HepG2 (cell line): ENCODE results near the gene RASD1. TPM values are rescaled to one million over a fixed set of nuclear protein-coding genes. Genes with fewer than 3 reads are reported as not detected.

Source experiments
- ATAC-seq: fragments of 200-7000 bp; cut with Tn5 transposase; 3 replicates; pipeline ENCODE4 v1.9.1; 2020; ENCODE audit warnings: mild to moderate bottlenecking, moderate library complexity
- BruUV-seq: library from RNA; stranded (reverse); fragments of 400-500 nt; replicated peaks from 2 replicates; lab custom pipeline; 2021; lab: Mats Ljungman, UMichigan
- CTCF ChIA-PET: fragments of 300-600 bp; formaldehyde crosslinking; extraction: SDS; loops from one replicate; lab custom pipeline; 2021; ENCODE audit warnings: low total read pairs, inconsistent platforms, low intra/inter-chr PET ratio; lab: Yijun Ruan, JAX
- POLR2A ChIA-PET: fragments of 350-600 bp; sonication (Branson Sonifier 250); formaldehyde crosslinking; loops from one replicate; lab custom pipeline; 2020; ENCODE audit warnings: antibody characterized with exemption, inconsistent platforms; lab: Yijun Ruan, JAX
- DNase-seq: peaks from one replicate; pipeline ENCODE4 v3.0.0-alpha.2; 2015; ENCODE audit warnings: low spot score
- FAIRE-seq: peaks from 3 replicates; lab custom pipeline; 2011; peaks lifted over from hg19 to GRCh38; lab: Jason Lieb, UNC
- H2AFZ ChIP-seq: one replicate; pipeline ENCODE4 v1.6.1; 2011; ENCODE audit warnings: low read length, inconsistent platforms
- H3K27ac ChIP-seq: fragments of 300-600 bp; 3 replicates; pipeline ENCODE4 v1.8.0; 2011; ENCODE audit warnings: mixed run types, mild to moderate bottlenecking, mixed read lengths, low read length, inconsistent platforms; ENCODE audit not compliant: insufficient read depth; ENCODE audit errors: extremely low read length
- H3K27me3 ChIP-seq, 2 experiments: fragments of 200-600 bp in 1 of 2; 2 replicates in 1 of 2; 3 replicates in 1 of 2; pipeline versions ENCODE4 v1.6.0 to v1.8.0; 2011; ENCODE audit warnings: low read length in 2 of 2, mild to moderate bottlenecking in 2 of 2, moderate library complexity in 2 of 2, inconsistent platforms in 1 of 2; ENCODE audit not compliant: insufficient read depth in 2 of 2, control insufficient read depth in 1 of 2
- H3K36me3 ChIP-seq, 2 experiments: fragments of 200-600 bp in 1 of 2; replicated peaks in 1 of 2; 2 replicates in 1 of 2; 3 replicates in 1 of 2; pipeline versions ENCODE4 v1.5.1 to v1.8.0; 2011; ENCODE audit warnings: low read length in 2 of 2, inconsistent platforms in 1 of 2; ENCODE audit not compliant: insufficient read depth in 2 of 2, control insufficient read depth in 1 of 2
- H3K4me1 ChIP-seq: 2 replicates; pipeline ENCODE4 v1.5.1; 2012; ENCODE audit warnings: low read length, inconsistent platforms; ENCODE audit not compliant: insufficient read depth
- H3K4me2 ChIP-seq: 2 replicates; pipeline ENCODE4 v1.6.0; 2011; ENCODE audit warnings: low read depth, low read length, inconsistent platforms
- H3K4me3 ChIP-seq, 3 experiments: fragments of 200-600 bp in 1 of 3; sonication (generic), shearing (Covaris generic) in 1 of 3; replicated peaks in 1 of 3; 2 replicates each; pipeline ENCODE4 v1.5.1; 2011 to 2016; ENCODE audit warnings: low read length in 3 of 3, inconsistent platforms in 2 of 3, low read depth in 2 of 3, mild to moderate bottlenecking in 2 of 3, control low read depth in 1 of 3, mixed read lengths in 1 of 3; ENCODE audit not compliant: insufficient read depth in 1 of 3
- H3K79me2 ChIP-seq: one replicate; pipeline ENCODE4 v1.6.1; 2011; ENCODE audit warnings: low read length, inconsistent platforms; ENCODE audit not compliant: insufficient read depth
- H3K9ac ChIP-seq: 2 replicates; pipeline ENCODE4 v1.6.0; 2011; ENCODE audit warnings: mild to moderate bottlenecking, low read depth, low read length, inconsistent platforms; ENCODE audit not compliant: insufficient read depth
- H3K9me3 ChIP-seq: 2 replicates; pipeline ENCODE4 v1.5.1; 2012; ENCODE audit warnings: mild to moderate bottlenecking, low read length
- H4K20me1 ChIP-seq: 2 replicates; pipeline ENCODE4 v1.6.0; 2011; ENCODE audit warnings: inconsistent platforms, mild to moderate bottlenecking, low read length, moderate library complexity; ENCODE audit not compliant: insufficient read depth
- IRF9 ChIP-seq: sonication (generic); formaldehyde crosslinking; IDR thresholded peaks from 2 replicates; pipeline ENCODE4 v1.8.0; 2022; ENCODE audit warnings: missing genetic modification reagents, mild to moderate bottlenecking, borderline replicate concordance
- SP4 ChIP-seq: sonication (generic); formaldehyde crosslinking; IDR thresholded peaks from 2 replicates; pipeline ENCODE4 v1.8.1; 2023; ENCODE audit warnings: mild to moderate bottlenecking, missing genetic modification reagents
- SRF ChIP-seq: IDR thresholded peaks from 2 replicates; pipeline ENCODE4 v1.6.1; 2011; ENCODE audit warnings: mild to moderate bottlenecking, low read depth, low read length, moderate library complexity
- SRSF1 ChIP-seq: fragments of 200-400 bp; formaldehyde crosslinking; optimal IDR thresholded peaks from 2 replicates; pipeline ENCODE3; 2017; ENCODE audit warnings: mild to moderate bottlenecking, low read depth, low read length, moderate library complexity
- SRY ChIP-seq: sonication (generic); formaldehyde crosslinking; IDR thresholded peaks from 2 replicates; pipeline ENCODE4 v1.8.0; 2022; ENCODE audit warnings: mild to moderate bottlenecking, missing genetic modification reagents
- ZBTB43 ChIP-seq: sonication (generic); formaldehyde crosslinking; conservative IDR thresholded peaks from 2 replicates; pipeline ENCODE4 v1.4.0; 2020; ENCODE audit warnings: missing genetic modification reagents
- ZNF576 ChIP-seq: sonication (generic); formaldehyde crosslinking; IDR thresholded peaks from 2 replicates; pipeline ENCODE4 v1.4.0; 2020; ENCODE audit warnings: mild to moderate bottlenecking, missing genetic modification reagents
- ZNF766 ChIP-seq: sonication (generic); formaldehyde crosslinking; IDR thresholded peaks from 2 replicates; pipeline ENCODE4 v1.5.0; 2020; ENCODE audit warnings: missing genetic modification reagents, borderline replicate concordance
- ZNF776 ChIP-seq: sonication (generic); formaldehyde crosslinking; IDR thresholded peaks from 2 replicates; pipeline ENCODE4 v1.4.0; 2020; ENCODE audit warnings: mild to moderate bottlenecking, missing genetic modification reagents
- WGBS: methylation state at CpG from one replicate; pipeline ENCODE4 v1.1.6; 2017; ENCODE audit warnings: low lambda C conversion rate; 5-methylcytosine and 5-hydroxymethylcytosine counted together
- in situ Hi-C: cut with HindIII; loops from 2 replicates; pipeline ENCODE4 v1.10.0; 2017; ENCODE audit warnings: low pct_unique_long_range_greater_than_20kb; ENCODE audit not compliant: extremely low pct_ligation_motif_present
- intact Hi-C: fragments of 100-400 bp; cut with micrococcal nuclease; formaldehyde crosslinking; loops from one replicate; pipeline ENCODE4 v1.10.0; 2022; ENCODE audit not compliant: unreplicated experiment
- polyA plus RNA-seq, 8 experiments: library from polyadenylated mRNA; depleted of rRNA in 3 of 8; stranded (reverse) in 7 of 8; unstranded in 1 of 8; fragments of >200 nt; fragmentation: Illumina TruSeq in 4 of 8; extraction: Trizol in 4 of 8; gene quantifications; 2 replicates each; pipeline versions ENCODE4 v1.2.1 to v1.2.3, GENCODE V29; 2011 to 2016; ENCODE audit warnings: low read depth in 4 of 8, missing spikeins in 1 of 8, mixed read lengths in 1 of 8; ENCODE audit not compliant: insufficient read depth in 1 of 8
- total RNA-seq, 5 experiments: library from RNA; depleted of rRNA; stranded (reverse); fragments of >200 nt; fragmentation: Illumina TruSeq; extraction: Trizol; gene quantifications; 2 replicates each; pipeline ENCODE4 v1.2.3, GENCODE V29; 2016; ENCODE audit warnings: low read depth in 1 of 5

RASD1 gene
- total and polyA plus RNA-seq, 2 of the 13 experiments (the other 11 are each of a cell fraction or from before 2014, with no cell fraction given), result 1.6 to 4.2 TPM

GRCh38 chr17:17519886-17520285 lies 23.7 kb upstream of the RASD1 start:
- H2AFZ ChIP-seq, result no peak overlapping the region
- no peaks in the 10 kb centered on the region for H3K27me3 ChIP-seq
- DNase-seq (no peak), FAIRE-seq (no peak), ATAC-seq (no peak)
- H3K9me3 ChIP-seq, result no peaks in the 10 kb centered on the region
- POLR2A ChIA-PET, result no interaction called here
- in situ Hi-C loops (no loop called here), intact Hi-C loops (no loop called here)
- no peak overlapping the region for H3K4me3 ChIP-seq
- H3K27ac ChIP-seq, result no peak overlapping the region
- CTCF ChIA-PET, result no interaction called here
- 0 out of 2 replicates have a peak, but pooled peaks cover 7% of the 10 kb centered on the region for H4K20me1 ChIP-seq
- TF ChIP-seq SRY (CRISPR knock-in tag) (no peak), ZNF766 (CRISPR knock-in tag) (no peak), SP4 (no peak), SRSF1 (no peak), ZNF576 (no peak), SRF (no peak), ZNF776 (CRISPR knock-in tag) (no peak), IRF9 (CRISPR knock-in tag) (no peak), ZBTB43 (CRISPR knock-in tag) (no peak)
- H3K4me1 ChIP-seq, result no peaks in the 10 kb centered on the region
- BruUV-seq, result no TSS peak
- no peak overlapping the region for H3K4me2 ChIP-seq
- H3K9ac ChIP-seq, result no peak overlapping the region
- H3K79me2 ChIP-seq, result no peaks in the 10 kb centered on the region
- WGBS, result no CpG with 5 or more reads among the region's 10 CpGs
- peaks cover 3 to 4% of the 10 kb centered on the region in 2 experiments; a peak in 2 of 5 replicates for H3K36me3 ChIP-seq
